ENCODE data around the gene LTBP2.

Gene LTBP2

GRCh38 chr14:74612350-74613021, 449 bp upstream of the LTBP2 start:
- DNase-seq (ENCODE audit: low read depth), result peak; percentile 60

- DNase-seq (ENCODE audit: low read depth), result no peak
Measured at GRCh38 chr14:74610866-74611649, 979 bp downstream of the LTBP2 start.

GRCh38 chr14:74610199-74610865, 1.7 kb downstream of the LTBP2 start:
- no peak for DNase-seq (ENCODE audit: low read depth)

GRCh38 chr14:74609721-74610120, 2.3 kb downstream of the LTBP2 start:
- DNase-seq (ENCODE audit: low read depth), result no peak

GRCh38 chr14:74608959-74609611, 3.0 kb downstream of the LTBP2 start:
- peak; percentile 92 for DNase-seq (ENCODE audit: low read depth)

- no peak for DNase-seq (ENCODE audit: low read depth)
Measured at GRCh38 chr14:74606727-74607126, 5.3 kb downstream of the LTBP2 start.

GRCh38 chr14:74605531-74606223, 6.4 kb downstream of the LTBP2 start:
- no peak for DNase-seq (ENCODE audit: low read depth)

GRCh38 chr14:74604911-74605310, 7.1 kb downstream of the LTBP2 start:
- DNase-seq (ENCODE audit: low read depth), result no peak

- no peak for DNase-seq (ENCODE audit: low read depth)
Measured at GRCh38 chr14:74604157-74604556, 7.9 kb downstream of the LTBP2 start.

GRCh38 chr14:74601982-74602381, 10.1 kb downstream of the LTBP2 start:
- no peak for DNase-seq (ENCODE audit: low read depth)

- DNase-seq (ENCODE audit: low read depth), result no peak
Measured at GRCh38 chr14:74599946-74600345, 12.1 kb downstream of the LTBP2 start.

GRCh38 chr14:74599321-74599761, 12.7 kb downstream of the LTBP2 start:
- no peak for DNase-seq (ENCODE audit: low read depth)

GRCh38 chr14:74596741-74597450, 15.1 kb downstream of the LTBP2 start:
- DNase-seq (ENCODE audit: low read depth), result no peak

- no peak for DNase-seq (ENCODE audit: low read depth)
Measured at GRCh38 chr14:74595006-74595735, 16.9 kb downstream of the LTBP2 start.

- DNase-seq (ENCODE audit: low read depth), result no peak
Measured at GRCh38 chr14:74594606-74595005, 17.4 kb downstream of the LTBP2 start.

- DNase-seq (ENCODE audit: low read depth), result no peak
Measured at GRCh38 chr14:74594029-74594428, 18.0 kb downstream of the LTBP2 start.

- no peak for DNase-seq (ENCODE audit: low read depth)
Measured at GRCh38 chr14:74593241-74593953, 18.6 kb downstream of the LTBP2 start.

GRCh38 chr14:74592476-74593201, 19.4 kb downstream of the LTBP2 start:
- DNase-seq (ENCODE audit: low read depth), result no peak

- DNase-seq (ENCODE audit: low read depth), result no peak
Measured at GRCh38 chr14:74591899-74592298, 20.1 kb downstream of the LTBP2 start.

Measured in stimulated activated CD8-positive, alpha-beta memory T cell treated with anti-CD3 and anti-CD28 coated beads, Interleukin-15, amount 100 ng/mL, for 1 hour (primary cell).